Omental fat pad (tissue), 4 donors: ENCODE measurements around the gene TCF7. TPM values are rescaled to one million over a fixed set of nuclear protein-coding genes. Genes with fewer than 3 reads are reported as not detected.

Source experiments
- ATAC-seq: fragments of 150-250 bp; one replicate; pipeline ENCODE4 v1.9.1; 2016; ENCODE audit warnings: mild to moderate bottlenecking, moderate library complexity; ENCODE audit not compliant: low FRiP score
- DNase-seq: peaks from one replicate; pipeline ENCODE4 v3.0.0-alpha.2; 2019; ENCODE audit warnings: low spot score
- CTCF ChIP-seq, 3 donors: fragments of 450-650 bp; IDR thresholded peaks; one replicate each; pipeline ENCODE4 v1.5.1; 2016 to 2017; ENCODE audit warnings: antibody characterized with exemption in 3 of 3, mild to moderate bottlenecking in 3 of 3, moderate library complexity in 2 of 3
- total RNA-seq, 4 donors: library from RNA; depleted of rRNA; stranded (reverse); fragments of >200 nt; gene quantifications; one replicate each; pipeline ENCODE4 v1.1.0, GENCODE V29; 2016

The TCF7 gene
- total RNA-seq, 4 donors from 2014 or later: 1.6 to 4.3 (median 2.7) TPM

GRCh38 chr5:134120386-134121138 is 6.1 kb downstream of the TCF7 start:
- no peak for TF ChIP-seq CTCF (IDR thresholded peaks at IDR 0.05)
- no peak for ATAC-seq
- DNase-seq: no peak

- no peak for TF ChIP-seq CTCF (IDR thresholded peaks at IDR 0.05)
- ATAC-seq: peak; percentile 11
Observed at GRCh38 chr5:134122530-134122929, 8.0 kb downstream of the TCF7 start.

GRCh38 chr5:134123360-134123759 is 8.9 kb downstream of the TCF7 start:
- ATAC-seq: no peak
- no peak for TF ChIP-seq CTCF (IDR thresholded peaks at IDR 0.05)

More at GRCh38 chr5:134122530-134122929, 8.0 kb downstream of the TCF7 start:
- DNase-seq: no peak

GRCh38 chr5:134124289-134125038 is 10.0 kb downstream of the TCF7 start:
- TF ChIP-seq CTCF (IDR thresholded peaks at IDR 0.05): no peak
- DNase-seq (no peak), ATAC-seq (no peak)

More at GRCh38 chr5:134123360-134123759, 8.9 kb downstream of the TCF7 start:
- no peak for DNase-seq

GRCh38 chr5:134125039-134126015 is 10.8 kb downstream of the TCF7 start:
- ATAC-seq: no peak
- no peak for TF ChIP-seq CTCF (IDR thresholded peaks at IDR 0.05)

GRCh38 chr5:134127376-134127861 is 12.9 kb downstream of the TCF7 start:
- no peak for ATAC-seq
- DNase-seq: no peak
- TF ChIP-seq CTCF (IDR thresholded peaks at IDR 0.05): no peak

More at GRCh38 chr5:134125039-134126015, 10.8 kb downstream of the TCF7 start:
- no peak for DNase-seq
